HEK293 (cell line): ENCODE results near the gene SBSN.

ENCODE experiments used
- CTCF ChIA-PET: fragments of 350-600 bp; formaldehyde crosslinking; extraction: SDS; loops from one replicate; lab custom pipeline; 2021; ENCODE audit warnings: antibody characterized with exemption; lab: Yijun Ruan, JAX
- POLR2A ChIA-PET: fragments of 300-600 bp; formaldehyde crosslinking; extraction: SDS; loops from one replicate; lab custom pipeline; 2020; ENCODE audit warnings: antibody characterized with exemption, inconsistent platforms; lab: Yijun Ruan, JAX
- H3K27ac ChIP-seq: fragments of 200-500 bp; sonication (Bioruptor generic); 2 replicates; pipeline ENCODE4 v1.5.1; 2014; ENCODE audit warnings: low read depth, low read length, control low read depth, inconsistent platforms; ENCODE audit errors: extremely low read depth
- H3K36me3 ChIP-seq, 2 experiments: fragments of 200-500 bp in 1 of 2; sonication (Bioruptor generic) in 1 of 2; 1 replicate in 1 of 2; 2 replicates in 1 of 2; pipeline ENCODE4 v1.5.1; 2014 to 2017; ENCODE audit warnings: inconsistent platforms in 2 of 2, low read length in 2 of 2; ENCODE audit not compliant: control insufficient read depth in 2 of 2, insufficient read depth in 1 of 2
- H3K4me1 ChIP-seq: fragments of 200-500 bp; sonication (Bioruptor generic); 2 replicates; pipeline ENCODE4 v1.5.1; 2014; ENCODE audit warnings: mild to moderate bottlenecking, low read length, inconsistent platforms; ENCODE audit not compliant: control insufficient read depth, insufficient read depth
- H3K4me3 ChIP-seq: 2 replicates; pipeline ENCODE4 v1.5.1; 2011; ENCODE audit warnings: low read depth, mild to moderate bottlenecking, control low read depth, low read length, moderate library complexity
- H3K9me3 ChIP-seq: fragments of 200-500 bp; sonication (Bioruptor generic); 2 replicates; pipeline ENCODE4 v1.5.1; 2014; ENCODE audit warnings: low read depth, low read length, inconsistent platforms; ENCODE audit not compliant: control insufficient read depth, insufficient read depth
- SETDB1 ChIP-seq: IDR thresholded peaks from one replicate; pipeline ENCODE4 v1.6.1; 2017; ENCODE audit warnings: mild to moderate bottlenecking, low read length, moderate library complexity, mixed read lengths; ENCODE audit not compliant: insufficient read length
- ZBTB20 ChIP-seq: fragments of 450-650 bp; formaldehyde crosslinking; IDR thresholded peaks from 2 replicates; pipeline ENCODE4 v1.5.1; 2016; ENCODE audit warnings: missing biosample characterization, missing genetic modification characterization
- ZBTB8A ChIP-seq: fragments of 450-650 bp; formaldehyde crosslinking; IDR thresholded peaks from 2 replicates; pipeline ENCODE4 v1.5.1; 2016; ENCODE audit warnings: missing biosample characterization, missing genetic modification characterization
- ZFP69B ChIP-seq: fragments of 450-650 bp; formaldehyde crosslinking; IDR thresholded peaks from 2 replicates; pipeline ENCODE4 v1.5.1; 2016; ENCODE audit warnings: missing biosample characterization, missing genetic modification characterization
- ZNF133 ChIP-seq: fragments of 450-650 bp; formaldehyde crosslinking; IDR thresholded peaks from 2 replicates; pipeline ENCODE4 v1.5.1; 2016; ENCODE audit warnings: missing biosample characterization, missing genetic modification characterization
- ZNF19 ChIP-seq: fragments of 450-650 bp; formaldehyde crosslinking; IDR thresholded peaks from 2 replicates; pipeline ENCODE4; 2016; ENCODE audit warnings: missing biosample characterization, missing genetic modification characterization, low read depth
- ZNF341 ChIP-seq: fragments of 450-650 bp; formaldehyde crosslinking; IDR thresholded peaks from 2 replicates; pipeline ENCODE4; 2016; ENCODE audit warnings: low read depth, missing biosample characterization, missing genetic modification characterization
- ZNF366 ChIP-seq: fragments of 450-650 bp; formaldehyde crosslinking; conservative IDR thresholded peaks from 2 replicates; pipeline ENCODE4 v1.5.1; 2016; ENCODE audit warnings: missing biosample characterization, missing genetic modification characterization
- ZNF391 ChIP-seq: fragments of 450-650 bp; formaldehyde crosslinking; IDR thresholded peaks from 2 replicates; pipeline ENCODE4 v1.5.1; 2016; ENCODE audit warnings: low read depth, missing biosample characterization, missing genetic modification characterization, borderline replicate concordance
- ZNF404 ChIP-seq: fragments of 450-650 bp; formaldehyde crosslinking; IDR thresholded peaks from 2 replicates; pipeline ENCODE4 v1.5.1; 2017; ENCODE audit warnings: missing biosample characterization, missing genetic modification characterization
- ZNF426 ChIP-seq: fragments of 450-650 bp; formaldehyde crosslinking; IDR thresholded peaks from 2 replicates; pipeline ENCODE4 v1.5.1; 2017; ENCODE audit warnings: missing biosample characterization, missing genetic modification characterization, mild to moderate bottlenecking, inconsistent platforms, moderate library complexity
- ZNF473 ChIP-seq: fragments of 450-650 bp; formaldehyde crosslinking; IDR thresholded peaks from 2 replicates; pipeline ENCODE4 v1.5.1; 2017; ENCODE audit warnings: missing biosample characterization, missing genetic modification characterization
- ZNF48 ChIP-seq: fragments of 450-650 bp; formaldehyde crosslinking; IDR thresholded peaks from 2 replicates; pipeline ENCODE4 v1.5.1; 2016; ENCODE audit warnings: missing biosample characterization, missing genetic modification characterization
- ZNF488 ChIP-seq: fragments of 450-650 bp; formaldehyde crosslinking; IDR thresholded peaks from 2 replicates; pipeline ENCODE4 v1.5.1; 2016; ENCODE audit warnings: missing biosample characterization, missing genetic modification characterization
- ZNF514 ChIP-seq: fragments of 450-650 bp; formaldehyde crosslinking; IDR thresholded peaks from 2 replicates; pipeline ENCODE4 v1.5.1; 2016; ENCODE audit warnings: missing biosample characterization, missing genetic modification characterization
- ZNF558 ChIP-seq: fragments of 450-650 bp; formaldehyde crosslinking; IDR thresholded peaks from 2 replicates; pipeline ENCODE4 v1.5.1; 2016; ENCODE audit warnings: missing biosample characterization, missing genetic modification characterization
- ZNF580 ChIP-seq: fragments of 450-650 bp; formaldehyde crosslinking; IDR thresholded peaks from 2 replicates; pipeline ENCODE4 v1.5.1; 2016; ENCODE audit warnings: missing biosample characterization, missing genetic modification characterization
- ZNF610 ChIP-seq: fragments of 450-650 bp; formaldehyde crosslinking; IDR thresholded peaks from 2 replicates; pipeline ENCODE4 v1.5.1; 2016; ENCODE audit warnings: missing biosample characterization, missing genetic modification characterization, borderline replicate concordance
- ZNF692 ChIP-seq: fragments of 450-650 bp; formaldehyde crosslinking; IDR thresholded peaks from 2 replicates; pipeline ENCODE4 v1.5.1; 2016; ENCODE audit warnings: missing biosample characterization, missing genetic modification characterization
- ZNF830 ChIP-seq: fragments of 450-650 bp; IDR thresholded peaks from 2 replicates; pipeline ENCODE4 v1.5.0; 2018; ENCODE audit warnings: missing biosample characterization, missing genetic modification characterization, low read depth, mild to moderate bottlenecking, moderate library complexity
- ZNF837 ChIP-seq: fragments of 450-650 bp; formaldehyde crosslinking; IDR thresholded peaks from 2 replicates; pipeline ENCODE4 v1.5.1; 2016; ENCODE audit warnings: missing biosample characterization, missing genetic modification characterization
- ZXDB ChIP-seq: fragments of 450-650 bp; formaldehyde crosslinking; IDR thresholded peaks from 2 replicates; pipeline ENCODE4 v1.5.1; 2016; ENCODE audit warnings: missing biosample characterization, missing genetic modification characterization
- TF ChIP-seq, protein P1 (sequence below): fragments of 450-650 bp; formaldehyde crosslinking; IDR thresholded peaks from 2 replicates; pipeline ENCODE4; 2016; ENCODE audit warnings: missing biosample characterization, missing genetic modification characterization
- TF ChIP-seq, protein P2 (sequence below): fragments of 450-650 bp; formaldehyde crosslinking; IDR thresholded peaks from 2 replicates; pipeline ENCODE4 v1.5.1; 2016; ENCODE audit warnings: missing biosample characterization, missing genetic modification characterization

The SBSN gene

GRCh38 chr19:35486268-35486708 is 41.8 kb downstream of the SBSN start:
- no peaks in the 10 kb centered on the region for H3K36me3 ChIP-seq
- no peak for TF ChIP-seq ZNF404
- H3K9me3 ChIP-seq: peaks cover 3% of the 10 kb centered on the region; the same call in 1 of the 2 replicates
- H3K27ac ChIP-seq: no peak overlapping the region
- ChIA-PET CTCF (interaction anchor here (0.6 to 5.4 kb wide), 12 partner anchors 9 to 372 kb away, joined by 3 to 63 read pairs (median 5); no protein-coding TSS in a partner anchor), POLR2A (interaction anchor here (0.6 to 1.4 kb wide), 4 partner anchors 9 to 328 kb away, joined by 3 to 5 read pairs (median 5); no protein-coding TSS in a partner anchor)
- peaks cover 7% of the 10 kb centered on the region; the same call in 1 of the 2 replicates for H3K4me1 ChIP-seq
- H3K4me3 ChIP-seq: no peak overlapping the region

- H3K9me3 ChIP-seq: peaks cover 3% of the 10 kb centered on the region; the same call in 1 of the 2 replicates
- H3K4me3 ChIP-seq: no peak overlapping the region
- no peak overlapping the region for H3K27ac ChIP-seq
- H3K36me3 ChIP-seq: no peaks in the 10 kb centered on the region; a peak in 1 of 3 replicates
- peak; percentile 57 for TF ChIP-seq ZBTB20 (tag by site-specific recombination)
- 0 out of 2 replicates have a peak, but pooled peaks have one; percentile 41 for TF ChIP-seq ZFP69B (tag by site-specific recombination)
- TF ChIP-seq ZNF692 (tag by site-specific recombination): 0 out of 2 replicates have a peak, but pooled peaks have one; percentile 21
- no peak for TF ChIP-seq ZNF473 (tag by site-specific recombination)
- ChIA-PET CTCF (interaction anchor here (0.6 to 5.4 kb wide), 6 partner anchors 11 to 131 kb away, joined by 3 to 34 read pairs (median 5); no protein-coding TSS in a partner anchor), POLR2A (no interaction called here)
- peaks cover 8% of the 10 kb centered on the region for H3K4me1 ChIP-seq
Observed at GRCh38 chr19:35484252-35485036, 43.7 kb downstream of the SBSN start.

DNA sequence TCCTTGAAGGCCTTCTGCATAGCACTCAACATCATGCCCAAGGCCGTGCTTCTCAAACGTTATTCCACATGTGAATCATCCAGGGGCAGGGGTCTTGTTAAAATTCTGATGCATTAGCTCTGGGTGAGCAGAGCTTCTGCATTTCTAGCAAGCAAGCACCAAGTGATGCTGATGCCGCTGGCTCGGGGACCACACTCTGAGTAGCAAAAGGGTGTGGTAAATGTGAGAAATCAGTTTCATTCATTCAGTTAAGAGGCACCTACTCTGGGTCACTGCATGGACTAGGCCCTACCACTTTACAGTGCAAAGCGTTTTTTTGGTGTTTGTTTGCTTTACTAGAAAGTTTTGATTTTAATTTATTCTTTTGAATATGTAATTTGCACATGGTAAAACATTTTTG is 45.0 kb downstream of the SBSN start:
- ChIA-PET CTCF (interaction anchor here (1.1 kb wide), 1 partner anchor 12 kb away, joined by 6 read pairs; no protein-coding TSS in a partner anchor), POLR2A (no interaction called here)
- no peak overlapping the region for H3K4me3 ChIP-seq
- peaks cover 3% of the 10 kb centered on the region; the same call in 1 of the 2 replicates for H3K9me3 ChIP-seq
- H3K27ac ChIP-seq: no peak overlapping the region
- H3K36me3 ChIP-seq: no peaks in the 10 kb centered on the region; a peak in 1 of 3 replicates
- TF ChIP-seq ZNF514 (tag by site-specific recombination) (no peak), ZXDB (tag by site-specific recombination) (no peak), ZNF488 (tag by site-specific recombination) (no peak), ZNF341 (tag by site-specific recombination) (no peak), ZNF558 (tag by site-specific recombination) (no peak), ZNF580 (tag by site-specific recombination) (no peak), ZBTB8A (no peak), ZNF830 (no peak), ZNF391 (tag by site-specific recombination) (no peak), ZNF19 (no peak), SETDB1 (no peak), ZNF837 (tag by site-specific recombination) (no peak), ZNF366 (tag by site-specific recombination) (no peak), ZNF48 (tag by site-specific recombination) (no peak), ZNF404 (no peak), ZNF610 (tag by site-specific recombination) (no peak), ZNF426 (no peak), ZNF133 (no peak)
- TF ChIP-seq, protein P1, sequence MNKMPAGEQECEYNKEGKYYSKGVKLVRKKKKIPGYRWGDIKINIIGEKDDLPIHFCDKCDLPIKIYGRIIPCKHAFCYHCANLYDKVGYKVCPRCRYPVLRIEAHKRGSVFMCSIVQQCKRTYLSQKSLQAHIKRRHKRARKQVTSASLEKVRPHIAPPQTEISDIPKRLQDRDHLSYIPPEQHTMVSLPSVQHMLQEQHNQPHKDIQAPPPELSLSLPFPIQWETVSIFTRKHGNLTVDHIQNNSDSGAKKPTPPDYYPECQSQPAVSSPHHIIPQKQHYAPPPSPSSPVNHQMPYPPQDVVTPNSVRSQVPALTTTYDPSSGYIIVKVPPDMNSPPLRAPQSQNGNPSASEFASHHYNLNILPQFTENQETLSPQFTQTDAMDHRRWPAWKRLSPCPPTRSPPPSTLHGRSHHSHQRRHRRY (tag by site-specific recombination): no peak
- TF ChIP-seq, protein P2, sequence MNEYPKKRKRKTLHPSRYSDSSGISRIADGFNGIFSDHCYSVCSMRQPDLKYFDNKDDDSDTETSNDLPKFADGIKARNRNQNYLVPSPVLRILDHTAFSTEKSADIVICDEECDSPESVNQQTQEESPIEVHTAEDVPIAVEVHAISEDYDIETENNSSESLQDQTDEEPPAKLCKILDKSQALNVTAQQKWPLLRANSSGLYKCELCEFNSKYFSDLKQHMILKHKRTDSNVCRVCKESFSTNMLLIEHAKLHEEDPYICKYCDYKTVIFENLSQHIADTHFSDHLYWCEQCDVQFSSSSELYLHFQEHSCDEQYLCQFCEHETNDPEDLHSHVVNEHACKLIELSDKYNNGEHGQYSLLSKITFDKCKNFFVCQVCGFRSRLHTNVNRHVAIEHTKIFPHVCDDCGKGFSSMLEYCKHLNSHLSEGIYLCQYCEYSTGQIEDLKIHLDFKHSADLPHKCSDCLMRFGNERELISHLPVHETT (tag by site-specific recombination): no peak
- peaks cover 20% of the 10 kb centered on the region for H3K4me1 ChIP-seq
